Brain microvascular endothelial cell (primary cell): ENCODE results near the gene RPL27A.
A peak's percentile ranks its signal among the peaks of the same experiment; 100 is the strongest.

Source experiments
- DNase-seq: peaks from one replicate; pipeline ENCODE4 v3.0.0-alpha.2; 2020
- H3K27ac ChIP-seq: fragments of 250-450 bp; sonication (Bioruptor Pico); 2 replicates; pipeline ENCODE4 v1.5.1; 2020; ENCODE audit warnings: mild to moderate bottlenecking, moderate library complexity
- H3K27me3 ChIP-seq: fragments of 250-450 bp; sonication (Bioruptor Pico); replicated peaks from 2 replicates; pipeline ENCODE4 v1.5.1; 2020; ENCODE audit warnings: mild to moderate bottlenecking
- H3K36me3 ChIP-seq: fragments of 250-450 bp; sonication (Bioruptor Pico); replicated peaks from 2 replicates; pipeline ENCODE4 v1.5.1; 2020; ENCODE audit warnings: mild to moderate bottlenecking
- H3K4me3 ChIP-seq: 2 replicates; pipeline ENCODE4 v1.5.1; 2011; ENCODE audit warnings: low read depth, mild to moderate bottlenecking, control low read depth, low read length, moderate library complexity
- in situ Hi-C: cut with HindIII; loops from 2 replicates; pipeline ENCODE4 v1.10.0; 2017; ENCODE audit warnings: low sequenced_read_pairs, low pct_ligation_motif_present
- TF ChIP-seq, protein P1 (sequence below): IDR thresholded peaks from 2 replicates; pipeline ENCODE4 v1.5.1; 2011; ENCODE audit warnings: low read depth, mild to moderate bottlenecking, moderate library complexity, low read length, control low read depth, inconsistent platforms; ENCODE audit errors: missing control alignments

RPL27A gene

DNA sequence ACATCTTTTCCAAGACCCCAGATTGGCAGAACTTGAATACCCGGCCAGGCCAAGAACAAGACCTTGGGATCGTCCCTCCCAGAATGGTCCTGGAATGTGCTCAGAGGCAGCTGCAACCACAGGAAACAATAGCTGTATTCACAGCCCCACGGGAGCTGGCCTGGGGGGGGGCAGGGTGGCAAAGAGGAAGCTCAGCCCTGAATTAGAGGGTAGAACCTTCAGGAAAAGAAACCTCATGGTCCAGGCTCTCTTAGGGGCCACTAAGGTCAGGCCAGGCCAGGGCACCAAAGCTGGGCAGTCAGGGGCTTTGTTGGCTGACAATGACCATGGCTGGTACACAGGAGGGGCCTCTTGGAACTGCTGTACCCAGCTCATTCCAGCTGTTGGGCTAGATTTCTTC lies 17.3 kb downstream of the RPL27A start:
- no peak overlapping the region for H3K27ac ChIP-seq
- no peaks in the 10 kb centered on the region for H3K27me3 ChIP-seq
- DNase-seq = peak; percentile 52
- no peak overlapping the region for H3K4me3 ChIP-seq
- in situ Hi-C loops = no loop called here
- H3K36me3 ChIP-seq = peaks cover 26% of the 10 kb centered on the region
- TF ChIP-seq, protein P1, sequence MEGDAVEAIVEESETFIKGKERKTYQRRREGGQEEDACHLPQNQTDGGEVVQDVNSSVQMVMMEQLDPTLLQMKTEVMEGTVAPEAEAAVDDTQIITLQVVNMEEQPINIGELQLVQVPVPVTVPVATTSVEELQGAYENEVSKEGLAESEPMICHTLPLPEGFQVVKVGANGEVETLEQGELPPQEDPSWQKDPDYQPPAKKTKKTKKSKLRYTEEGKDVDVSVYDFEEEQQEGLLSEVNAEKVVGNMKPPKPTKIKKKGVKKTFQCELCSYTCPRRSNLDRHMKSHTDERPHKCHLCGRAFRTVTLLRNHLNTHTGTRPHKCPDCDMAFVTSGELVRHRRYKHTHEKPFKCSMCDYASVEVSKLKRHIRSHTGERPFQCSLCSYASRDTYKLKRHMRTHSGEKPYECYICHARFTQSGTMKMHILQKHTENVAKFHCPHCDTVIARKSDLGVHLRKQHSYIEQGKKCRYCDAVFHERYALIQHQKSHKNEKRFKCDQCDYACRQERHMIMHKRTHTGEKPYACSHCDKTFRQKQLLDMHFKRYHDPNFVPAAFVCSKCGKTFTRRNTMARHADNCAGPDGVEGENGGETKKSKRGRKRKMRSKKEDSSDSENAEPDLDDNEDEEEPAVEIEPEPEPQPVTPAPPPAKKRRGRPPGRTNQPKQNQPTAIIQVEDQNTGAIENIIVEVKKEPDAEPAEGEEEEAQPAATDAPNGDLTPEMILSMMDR = no peak

DNA sequence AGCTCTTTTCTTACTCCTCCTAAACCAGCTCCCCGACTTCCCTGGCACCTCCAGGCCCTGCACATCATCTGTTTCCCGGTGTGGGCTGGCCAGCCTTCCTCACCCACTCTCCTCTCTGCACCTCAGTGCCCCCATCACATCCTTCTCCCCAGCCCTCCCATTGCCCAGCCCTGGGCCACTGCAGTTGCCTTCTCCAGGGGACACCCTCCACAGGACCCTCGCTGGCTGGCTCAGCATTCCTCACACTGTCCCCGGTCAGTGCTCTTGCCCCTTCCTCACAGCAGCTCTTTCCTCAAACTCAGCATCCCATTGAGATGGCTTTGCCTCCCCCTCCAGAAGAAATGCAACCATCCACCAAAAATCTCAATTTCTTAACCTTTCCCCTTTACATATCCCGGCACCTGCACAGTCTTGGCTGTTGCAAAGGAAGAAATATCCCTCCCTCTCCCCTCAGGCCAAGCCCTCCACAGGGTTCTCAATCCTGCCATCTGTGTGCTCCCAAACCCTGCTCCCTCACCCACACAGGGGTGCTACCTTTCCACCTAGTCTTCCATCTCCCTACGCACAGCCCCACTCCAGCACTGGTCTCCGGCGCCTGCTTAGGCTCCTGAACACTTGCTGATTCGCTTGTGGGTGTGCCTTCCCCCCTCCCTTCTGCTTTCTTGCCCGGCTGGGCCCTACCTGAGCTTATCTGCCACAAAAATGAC lies 19.5 kb downstream of the RPL27A start:
- Histone ChIP-seq H3K27me3 (no peaks in the 10 kb centered on the region), H3K36me3 (peaks cover 13% of the 10 kb centered on the region), H3K4me3 (no peak overlapping the region), H3K27ac (no peak overlapping the region)
- no peak for DNase-seq
- in situ Hi-C loops = no loop called here
- TF ChIP-seq, protein P1 = no peak

DNA sequence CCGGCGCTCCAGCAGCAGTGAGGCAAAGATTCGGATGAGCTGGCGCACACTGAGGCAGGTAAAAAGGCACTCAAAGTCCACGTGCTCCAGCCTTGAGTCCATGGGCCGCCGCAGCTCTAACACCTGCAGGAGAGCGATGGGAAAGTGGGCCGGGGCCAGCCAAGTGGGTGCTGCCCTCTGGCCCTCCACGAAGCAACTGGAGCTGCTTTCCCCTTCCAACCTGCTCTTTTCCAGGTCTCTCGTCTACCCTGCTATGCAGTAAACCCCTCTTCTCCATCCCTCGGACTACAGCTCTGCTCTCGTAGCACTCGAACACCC lies 20.0 kb downstream of the RPL27A start:
- no peak for DNase-seq
- TF ChIP-seq, protein P1 = no peak
- H3K36me3 ChIP-seq = peaks cover 8% of the 10 kb centered on the region
- no peak overlapping the region for H3K27ac ChIP-seq
- in situ Hi-C loops = no loop called here
- no peaks in the 10 kb centered on the region for H3K27me3 ChIP-seq
- no peak overlapping the region for H3K4me3 ChIP-seq

DNA sequence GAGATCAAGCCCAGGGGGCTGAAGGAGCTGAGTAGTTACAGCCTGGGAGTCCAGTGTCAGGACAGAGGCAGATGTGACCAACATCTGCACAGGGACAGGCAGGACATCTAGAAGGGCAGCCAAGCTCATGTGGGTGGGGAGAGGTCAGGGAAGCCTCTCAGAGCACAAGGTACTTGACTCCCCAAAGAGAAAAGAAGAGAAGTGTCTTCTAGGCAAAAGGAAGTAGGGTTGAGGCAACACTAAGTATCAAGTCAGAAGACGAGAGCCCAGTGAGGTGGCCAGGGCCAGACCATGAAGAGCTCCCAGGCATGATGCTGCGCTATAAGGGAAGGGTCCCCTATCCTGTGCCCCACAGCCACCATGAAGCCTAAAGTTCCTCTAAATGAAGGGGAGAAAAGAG lies 21.5 kb downstream of the RPL27A start:
- TF ChIP-seq, protein P1 = no peak
- Histone ChIP-seq H3K27me3 (no peaks in the 10 kb centered on the region), H3K27ac (no peak overlapping the region), H3K4me3 (no peak overlapping the region), H3K36me3 (peaks cover 2% of the 10 kb centered on the region)
- no peak for DNase-seq
- in situ Hi-C loops = no loop called here

DNA sequence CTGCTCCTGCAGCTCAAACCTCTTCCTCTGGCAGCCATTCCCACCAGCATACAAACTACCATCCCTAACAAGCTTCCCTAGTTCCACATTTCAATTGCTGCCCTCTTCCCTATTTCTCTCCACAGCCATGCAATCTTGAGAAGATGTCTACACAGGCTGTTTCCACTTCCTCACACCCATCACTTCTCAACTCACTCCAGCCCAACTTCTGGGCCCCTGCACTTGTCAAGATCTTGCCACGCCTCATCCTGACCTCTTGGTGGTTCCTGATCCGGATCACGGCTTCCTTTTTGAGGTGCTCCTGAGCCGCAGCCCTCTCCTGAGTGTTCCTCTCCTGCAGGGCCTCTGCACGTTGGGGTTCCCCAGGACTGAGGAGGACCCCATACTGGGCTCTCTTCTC lies 22.6 kb downstream of the RPL27A start:
- H3K27ac ChIP-seq = no peak overlapping the region
- no peaks in the 10 kb centered on the region for H3K36me3 ChIP-seq
- no peaks in the 10 kb centered on the region for H3K27me3 ChIP-seq
- H3K4me3 ChIP-seq = no peak overlapping the region
- in situ Hi-C loops = no loop called here
- no peak for DNase-seq
- TF ChIP-seq, protein P1 = no peak
